Body of pancreas (tissue), 4 donors: ENCODE measurements around the gene SLC2A2. TPM values are rescaled to one million over a fixed set of nuclear protein-coding genes. Genes with fewer than 3 reads are reported as not detected.

ENCODE experiments used
- ATAC-seq: fragments of 150-250 bp; one replicate; pipeline ENCODE4 v1.9.1; 2016
- DNase-seq, 4 donors: peaks; one replicate each; pipeline ENCODE4 v3.0.0-alpha.2; 2019
- H3K27ac ChIP-seq, 4 donors: fragments of 200-600 bp; sonication (generic); 1 replicate in 3 of 4; 2 replicates in 1 of 4; pipeline versions ENCODE4 v1.5.1 to v1.6.1; 2016 to 2019; ENCODE audit warnings: mild to moderate bottlenecking in 1 of 4, mixed read lengths in 1 of 4, moderate library complexity in 1 of 4
- H3K27me3 ChIP-seq, 2 donors: fragments of 200-600 bp; sonication (generic); one replicate each; pipeline ENCODE4 v1.6.0; 2016; ENCODE audit warnings: mild to moderate bottlenecking in 1 of 2
- H3K36me3 ChIP-seq, 2 donors: fragments of 200-600 bp; sonication (generic); replicated peaks in 1 of 2; 2 replicates each; pipeline ENCODE4 v1.5.1; 2016; ENCODE audit warnings: low read depth in 2 of 2; ENCODE audit not compliant: insufficient read depth in 1 of 2
- H3K4me1 ChIP-seq: fragments of 200-600 bp; sonication (generic); one replicate; pipeline ENCODE4 v1.6.0; 2016
- H3K4me3 ChIP-seq, 2 donors: fragments of 200-600 bp; sonication (generic); 1 replicate in 1 of 2; 2 replicates in 1 of 2; pipeline ENCODE4 v1.5.1; 2016 to 2019
- H3K9me3 ChIP-seq, 3 donors: fragments of 200-600 bp; sonication (generic); 1 replicate in 2 of 3; 2 replicates in 1 of 3; pipeline ENCODE4 v1.5.1; 2016
- CTCF ChIP-seq, 7 experiments: fragments of 450-650 bp in 4 of 7; fragments of 200-600 bp in 3 of 7; sonication (generic) in 3 of 7; IDR thresholded peaks; one replicate each; pipeline ENCODE4 v1.5.1; 2016 to 2019; ENCODE audit warnings: antibody characterized with exemption in 7 of 7
- POLR2A ChIP-seq, 3 donors: fragments of 450-650 bp; IDR thresholded peaks; one replicate each; pipeline ENCODE4 v1.6.1; 2016; ENCODE audit warnings: antibody characterized with exemption in 3 of 3, mild to moderate bottlenecking in 2 of 3
- WGBS, 2 donors: methylation state at CpG; one replicate each; pipeline ENCODE4 v1.1.5; 2017; 5-methylcytosine and 5-hydroxymethylcytosine counted together
- intact Hi-C: fragments of 100-400 bp; cut with DNase I; formaldehyde crosslinking; loops from one replicate; pipeline ENCODE4 v1.15.1; 2023
- total RNA-seq, 2 donors: library from RNA; depleted of rRNA; stranded (reverse); fragments of >200 nt; gene quantifications; one replicate each; pipeline ENCODE4 v1.1.0, GENCODE V29; 2016

Gene SLC2A2
- total RNA-seq, 2 donors from 2014 or later, result 2.9 to 8.2 TPM

GRCh38 chr3:171064461-171064860 is 37.9 kb upstream of the SLC2A2 start:
- no peak for DNase-seq
- Histone ChIP-seq H3K36me3 (no peaks in the 10 kb centered on the region), H3K27me3 (no peaks in the 10 kb centered on the region), H3K27ac (no peak overlapping the region), H3K9me3 (no peaks in the 10 kb centered on the region), H3K4me3 (no peak overlapping the region), H3K4me1 (no peaks in the 10 kb centered on the region)
- 52 to 56% methylated on average over 2 of the region's 2 CpGs for WGBS, 2 donors
- intact Hi-C loops, result no loop called here
- ATAC-seq, result no peak
- TF ChIP-seq CTCF (IDR thresholded peaks at IDR 0.05) (no peak), POLR2A (IDR thresholded peaks at IDR 0.05) (no peak)

- ATAC-seq, result no peak
- 97 to 100% methylated on average over 1 of the region's 1 CpG for WGBS, 2 donors
- H3K27ac ChIP-seq, result no peak overlapping the region
- H3K9me3 ChIP-seq, result no peaks in the 10 kb centered on the region
- TF ChIP-seq POLR2A (IDR thresholded peaks at IDR 0.05), result no peak
- no peak for TF ChIP-seq CTCF (IDR thresholded peaks at IDR 0.05)
- no peak for DNase-seq
- H3K36me3 ChIP-seq, result no peaks in the 10 kb centered on the region
- intact Hi-C loops, result no loop called here
- no peak overlapping the region for H3K4me3 ChIP-seq
- H3K4me1 ChIP-seq, result peaks cover 7% of the 10 kb centered on the region
- H3K27me3 ChIP-seq, result no peaks in the 10 kb centered on the region
These were observed 35.2 kb upstream of the SLC2A2 start for GRCh38 chr3:171061749-171062148.

- H3K9me3 ChIP-seq, result no peaks in the 10 kb centered on the region
- TF ChIP-seq CTCF (IDR thresholded peaks at IDR 0.05) (no peak), POLR2A (IDR thresholded peaks at IDR 0.05) (no peak)
- intact Hi-C loops, result loop anchor here (10.0 kb wide), 1 partner anchor 505 kb away; no protein-coding TSS in a partner anchor
- no peak overlapping the region for H3K4me3 ChIP-seq
- H3K4me1 ChIP-seq, result peaks cover 7% of the 10 kb centered on the region
- H3K36me3 ChIP-seq, result no peaks in the 10 kb centered on the region
- DNase-seq, result no peak
- ATAC-seq, result no peak
- 80 to 92% methylated on average over 3 of the region's 3 CpGs for WGBS, 2 donors
- no peaks in the 10 kb centered on the region for H3K27me3 ChIP-seq
- no peak overlapping the region for H3K27ac ChIP-seq
These were observed 33.5 kb upstream of the SLC2A2 start for GRCh38 chr3:171059978-171060377.

- intact Hi-C loops, result loop anchor here (10.0 kb wide), 1 partner anchor 506 kb away; no protein-coding TSS in a partner anchor
These were observed 32.5 kb upstream of the SLC2A2 start for GRCh38 chr3:171058873-171059603.

More at GRCh38 chr3:171058873-171059603, 32.5 kb upstream of the SLC2A2 start:
- Histone ChIP-seq H3K27me3 (no peaks in the 10 kb centered on the region), H3K4me1 (peaks cover 7% of the 10 kb centered on the region), H3K27ac (no peak overlapping the region), H3K36me3 (no peaks in the 10 kb centered on the region), H3K9me3 (no peaks in the 10 kb centered on the region), H3K4me3 (no peak overlapping the region)
- DNase-seq (no peak), ATAC-seq (no peak)
- TF ChIP-seq POLR2A (IDR thresholded peaks at IDR 0.05), result no peak
- TF ChIP-seq CTCF (IDR thresholded peaks at IDR 0.05), result no peak
